NCI-H2107 treated with DMSO at 0.1 percent for 48 hours (cell line): ENCODE results near the gene ARHGAP45.

ENCODE experiments used
- DNase-seq: peaks from one replicate; lab custom pipeline; 2025; ENCODE audit not compliant: unreplicated experiment; lab: John Stamatoyannopoulos, UW

ARHGAP45 gene

DNA sequence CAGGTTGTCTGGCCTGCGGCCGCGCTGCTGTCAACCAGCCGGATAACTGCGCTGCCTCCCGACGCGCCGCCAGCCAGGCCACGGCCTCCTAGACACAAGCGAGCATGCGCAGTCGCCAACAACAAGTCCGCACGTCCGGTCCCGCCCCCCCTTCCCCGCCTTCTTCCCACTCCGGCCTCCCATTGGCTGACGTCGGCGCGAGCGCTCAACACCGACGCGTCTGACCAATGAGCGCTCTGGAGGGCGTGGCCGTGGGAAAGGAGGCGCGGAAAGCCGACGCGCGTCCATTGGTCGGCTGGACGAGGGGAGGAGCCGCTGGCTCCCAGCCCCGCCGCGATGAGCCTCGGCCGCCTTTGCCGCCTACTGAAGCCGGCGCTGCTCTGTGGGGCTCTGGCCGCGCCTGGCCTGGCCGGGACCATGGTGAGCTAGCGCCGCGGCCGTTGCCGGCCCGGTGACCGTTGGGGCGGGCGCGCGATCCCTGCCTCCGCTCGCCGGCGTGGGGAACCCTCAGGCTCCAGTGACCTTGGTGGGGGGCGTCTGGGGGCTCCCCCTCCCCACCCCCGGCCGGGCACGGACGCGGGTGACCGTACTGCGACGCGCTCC lies 36.8 kb downstream of the ARHGAP45 start, which contains the start of gene GPX4:
Gene GPX4 (plus strand): TSS at position 287 of the 603 bp plus-strand sequence. CDS start 50 bp downstream, at position 337.
- peak; percentile 91 for DNase-seq

DNA sequence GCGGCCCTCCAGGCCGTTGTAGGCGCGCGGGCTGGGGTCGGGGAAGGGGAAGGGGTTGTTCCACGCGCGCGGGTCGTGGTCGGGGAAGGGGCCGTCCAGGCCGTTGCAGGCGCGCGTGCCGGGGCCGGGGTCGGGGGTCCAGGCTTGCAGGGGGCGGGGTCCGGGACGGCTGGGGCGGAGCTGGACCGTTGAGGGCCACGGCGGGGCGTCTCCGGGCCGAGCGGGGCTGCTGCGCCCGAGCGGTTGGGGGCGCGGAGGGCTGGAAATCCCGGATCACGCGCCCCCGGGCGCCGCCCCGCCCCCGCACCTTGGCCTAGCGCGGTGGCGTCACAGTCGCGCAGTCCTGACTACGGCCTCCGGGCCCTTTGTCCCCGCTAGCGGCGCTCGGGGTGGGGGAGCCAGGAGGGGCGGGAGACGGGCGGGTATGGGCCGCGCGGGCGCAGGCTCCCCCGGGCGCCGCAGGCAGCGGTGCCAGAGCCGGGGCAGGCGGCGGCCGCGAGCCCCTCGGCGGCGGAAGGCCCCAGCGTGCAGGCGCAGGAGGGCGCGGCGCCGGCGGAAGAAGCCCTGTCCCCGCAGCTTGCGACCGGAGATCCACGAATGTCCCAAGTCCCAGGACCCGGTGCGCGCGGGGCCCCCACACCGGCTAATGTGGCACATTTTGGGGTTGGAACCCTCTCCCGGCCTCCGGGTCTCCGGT lies 37.5 kb downstream of the ARHGAP45 start:
- DNase-seq: no peak

GRCh38 chr19:1105008-1105872 lies 38.3 kb downstream of the ARHGAP45 start:
- DNase-seq: no peak

DNA sequence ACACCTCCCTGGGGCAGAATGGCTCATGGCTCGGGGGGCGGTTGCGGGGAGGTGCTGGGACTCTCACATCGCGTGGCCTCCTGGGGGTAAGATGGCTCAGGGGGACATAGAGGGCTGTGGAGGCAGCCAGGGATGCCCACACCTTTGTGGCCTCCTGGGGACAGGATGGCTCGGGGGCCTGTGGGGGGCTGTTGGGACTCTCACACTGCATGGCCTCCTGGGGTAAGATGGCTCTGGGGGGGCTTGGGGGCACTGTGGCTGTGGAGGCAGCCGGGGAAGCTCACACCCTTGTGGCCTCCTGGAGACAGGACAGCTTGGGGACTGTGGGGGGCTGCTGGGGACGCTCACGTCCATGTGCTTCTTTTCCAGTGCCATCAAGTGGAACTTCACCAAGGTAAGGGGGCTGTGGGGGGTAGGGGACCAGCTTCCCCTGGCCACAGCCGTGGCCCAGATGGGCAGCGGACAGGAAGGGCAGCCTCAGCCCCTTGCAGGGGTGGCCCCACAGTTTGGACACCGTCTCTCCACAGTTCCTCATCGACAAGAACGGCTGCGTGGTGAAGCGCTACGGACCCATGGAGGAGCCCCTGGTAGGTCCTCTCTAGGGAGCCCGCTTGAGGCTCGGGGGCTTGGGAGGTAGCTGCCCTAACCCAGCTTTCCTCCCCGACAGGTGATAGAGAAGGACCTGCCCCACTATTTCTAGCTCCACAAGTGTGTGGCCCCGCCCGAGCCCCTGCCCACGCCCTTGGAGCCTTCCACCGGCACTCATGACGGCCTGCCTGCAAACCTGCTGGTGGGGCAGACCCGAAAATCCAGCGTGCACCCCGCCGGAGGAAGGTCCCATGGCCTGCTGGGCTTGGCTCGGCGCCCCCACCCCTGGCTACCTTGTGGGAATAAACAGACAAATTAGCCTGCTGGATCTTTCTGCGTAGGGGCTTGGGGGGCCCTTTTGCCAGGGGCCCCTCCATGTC lies 39.2 kb downstream of the ARHGAP45 start:
- no peak for DNase-seq

GRCh38 chr19:1106841-1107660 lies 40.1 kb downstream of the ARHGAP45 start:
- no peak for DNase-seq

- no peak for DNase-seq
Measured at GRCh38 chr19:1107661-1108261, 40.8 kb downstream of the ARHGAP45 start.

DNA sequence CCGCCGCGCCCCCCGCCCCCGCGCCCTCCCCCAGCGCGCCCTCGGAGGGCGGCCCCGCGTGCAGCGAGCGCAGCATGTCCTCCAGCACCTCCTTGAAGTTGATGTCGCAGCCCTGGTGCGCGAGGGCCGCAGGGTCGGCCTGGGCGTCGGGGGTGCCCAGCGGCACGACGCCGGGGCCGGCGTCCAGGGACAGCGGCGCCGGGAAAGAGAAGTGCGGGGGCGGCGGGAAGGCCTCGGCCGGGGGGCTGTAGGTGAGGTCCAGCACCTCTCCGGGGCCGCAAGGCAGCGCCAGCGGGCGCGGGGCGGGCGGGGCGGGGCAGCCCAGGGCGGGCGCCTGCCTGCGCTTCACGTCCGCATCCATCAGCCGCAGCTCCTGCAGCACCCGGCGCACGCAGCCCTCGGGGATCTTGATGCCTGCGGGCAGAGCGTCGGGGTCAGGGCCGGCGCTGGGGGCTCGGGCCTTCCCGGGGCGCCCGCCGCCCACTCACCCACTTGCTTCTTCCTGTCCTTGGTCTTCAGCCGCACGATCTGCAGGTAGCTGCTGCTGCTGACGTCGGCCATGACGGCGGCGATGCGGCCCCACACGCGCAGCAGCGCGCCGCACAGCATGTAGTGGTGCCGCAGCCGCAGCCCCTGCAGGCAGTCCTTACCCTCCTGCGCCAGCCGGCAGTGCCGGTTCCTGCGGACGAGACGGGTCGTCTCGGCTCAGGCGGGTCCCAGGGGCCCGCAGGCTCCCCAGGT lies 41.5 kb downstream of the ARHGAP45 start:
- no peak for DNase-seq

DNA sequence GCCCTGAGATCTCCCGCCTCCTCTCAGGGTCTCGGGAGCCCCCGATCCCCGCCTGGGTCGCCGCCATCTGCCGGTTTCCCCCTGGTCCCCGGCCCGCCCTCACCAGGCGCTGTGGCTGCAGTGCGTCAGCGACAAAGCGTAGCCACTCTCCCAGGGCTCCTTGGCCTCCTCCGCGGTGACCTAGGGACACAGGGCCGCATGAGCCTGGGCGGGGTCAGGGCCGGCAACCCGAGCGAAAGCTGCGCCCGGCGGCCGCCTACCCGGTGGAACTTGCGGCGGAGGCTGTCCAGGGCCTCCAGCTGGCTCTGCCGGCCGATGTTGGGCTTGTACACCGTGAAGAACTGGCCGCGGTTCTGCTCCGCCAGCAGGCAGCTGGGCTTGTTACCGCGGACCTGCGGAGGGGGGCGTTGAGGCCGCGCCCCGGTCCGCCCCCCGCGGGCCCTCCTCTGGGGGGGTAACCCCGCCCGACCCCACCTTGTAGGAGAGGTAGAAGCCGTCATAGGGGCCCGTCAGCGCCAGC lies 42.1 kb downstream of the ARHGAP45 start:
- DNase-seq: no peak

GRCh38 chr19:1109697-1110671 lies 43.0 kb downstream of the ARHGAP45 start:
- DNase-seq: no peak

DNA sequence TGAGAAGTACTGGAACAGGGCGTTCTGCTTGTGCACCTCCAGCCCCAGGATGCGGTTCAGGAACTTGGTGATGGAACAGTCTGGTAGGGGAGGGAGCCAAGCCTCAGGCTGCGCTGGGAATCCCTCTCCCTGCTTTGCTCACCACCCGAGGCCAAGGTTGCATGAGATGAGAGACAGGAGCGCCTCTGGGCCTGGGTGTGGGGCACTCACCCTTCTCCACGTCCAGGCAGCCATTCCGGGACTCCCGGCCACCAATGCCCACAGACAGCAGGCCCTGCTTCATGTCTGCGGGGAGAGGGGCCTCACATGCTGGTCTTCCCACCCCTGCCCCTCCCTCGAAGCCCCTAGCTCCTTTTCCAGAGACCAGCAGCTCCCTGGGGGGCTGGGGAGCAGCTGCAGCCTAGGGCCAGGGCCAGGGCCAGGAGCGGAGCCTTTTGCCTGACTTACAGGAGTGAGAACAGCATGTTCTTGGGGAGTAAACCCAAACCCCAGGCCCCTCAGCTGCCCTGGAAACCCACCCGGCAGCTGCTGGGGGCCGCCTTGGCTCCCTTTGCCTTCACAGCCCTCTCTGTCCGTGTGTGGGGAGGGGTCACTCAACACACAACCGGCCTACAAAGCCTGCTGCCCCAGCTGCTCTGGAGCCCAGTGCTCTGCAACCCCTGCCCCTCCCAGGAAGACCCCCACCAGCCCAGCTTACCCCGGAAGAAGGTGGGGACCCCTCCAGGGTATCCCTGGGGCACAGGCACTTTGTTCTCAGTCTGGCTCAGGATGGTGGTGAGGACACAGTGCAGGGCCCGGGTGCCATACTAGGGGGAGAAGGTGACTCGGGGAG lies 44.1 kb downstream of the ARHGAP45 start:
- no peak for DNase-seq

DNA sequence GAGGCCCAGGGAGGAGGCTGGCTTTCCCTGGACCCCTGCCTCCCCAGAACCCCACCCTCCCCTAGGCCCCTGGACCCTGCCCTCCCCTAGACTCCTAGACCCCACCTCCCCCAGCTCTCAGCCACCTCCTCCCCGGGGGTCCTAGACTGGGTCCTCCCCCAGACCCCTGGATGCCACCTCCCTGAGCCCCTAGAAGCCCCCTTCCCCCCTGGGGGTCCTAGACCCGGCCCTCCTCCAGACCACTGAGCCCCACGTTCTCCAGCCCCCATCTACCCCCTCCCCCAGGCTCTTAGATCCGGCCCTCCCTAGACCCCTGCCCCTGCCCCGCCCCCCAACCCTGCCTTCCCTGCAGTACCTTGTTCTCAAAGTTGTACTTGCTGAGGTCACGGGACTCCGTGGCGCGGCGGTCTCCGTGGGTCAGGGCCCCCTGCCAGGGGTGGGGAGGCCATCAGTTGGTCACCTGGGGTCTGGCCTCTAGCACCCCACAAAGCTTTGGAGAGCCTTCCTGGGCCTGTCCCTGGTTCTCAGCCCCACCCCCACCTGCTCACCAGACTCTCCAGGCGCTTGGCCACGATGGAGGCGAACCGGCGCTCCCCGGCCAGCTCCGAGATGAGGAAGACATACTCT lies 44.8 kb downstream of the ARHGAP45 start:
- no peak for DNase-seq

DNA sequence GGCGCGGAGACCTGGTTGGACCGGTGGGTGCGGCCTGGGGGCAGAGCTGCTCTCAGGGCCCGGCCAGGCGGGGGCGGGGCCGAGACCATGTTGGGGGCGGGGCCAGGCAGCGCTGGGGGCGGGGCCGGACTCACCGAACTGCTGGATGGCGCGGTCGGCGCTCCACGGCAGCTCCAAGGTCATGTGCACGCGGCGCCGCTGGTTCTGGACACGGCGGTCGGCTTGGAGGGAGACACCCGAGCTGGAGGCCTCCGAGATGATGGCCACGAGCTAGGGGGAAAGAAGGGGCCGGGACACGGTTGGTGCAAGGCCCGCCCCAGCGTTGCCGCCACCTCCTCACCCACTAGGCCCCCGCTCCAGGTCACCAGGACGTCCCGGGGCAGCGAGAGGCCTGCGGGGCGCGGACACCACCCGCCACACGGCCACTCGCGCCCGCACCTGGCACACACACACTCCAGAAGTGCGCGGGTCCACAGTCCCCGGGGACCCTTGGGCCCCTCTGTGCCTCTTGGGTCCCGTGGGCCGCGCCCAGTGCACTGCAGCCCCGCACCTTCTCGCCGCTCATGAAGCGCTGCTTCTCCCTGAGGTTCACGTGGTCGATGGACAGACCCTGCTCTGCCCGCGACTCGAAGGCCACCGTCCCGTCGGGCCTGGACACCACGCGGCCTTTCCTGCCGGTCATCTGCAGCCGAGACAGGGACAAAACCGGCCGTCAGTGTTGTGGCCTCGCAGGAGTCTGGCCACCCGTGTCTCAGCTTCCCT lies 45.5 kb downstream of the ARHGAP45 start:
- DNase-seq: no peak

DNA sequence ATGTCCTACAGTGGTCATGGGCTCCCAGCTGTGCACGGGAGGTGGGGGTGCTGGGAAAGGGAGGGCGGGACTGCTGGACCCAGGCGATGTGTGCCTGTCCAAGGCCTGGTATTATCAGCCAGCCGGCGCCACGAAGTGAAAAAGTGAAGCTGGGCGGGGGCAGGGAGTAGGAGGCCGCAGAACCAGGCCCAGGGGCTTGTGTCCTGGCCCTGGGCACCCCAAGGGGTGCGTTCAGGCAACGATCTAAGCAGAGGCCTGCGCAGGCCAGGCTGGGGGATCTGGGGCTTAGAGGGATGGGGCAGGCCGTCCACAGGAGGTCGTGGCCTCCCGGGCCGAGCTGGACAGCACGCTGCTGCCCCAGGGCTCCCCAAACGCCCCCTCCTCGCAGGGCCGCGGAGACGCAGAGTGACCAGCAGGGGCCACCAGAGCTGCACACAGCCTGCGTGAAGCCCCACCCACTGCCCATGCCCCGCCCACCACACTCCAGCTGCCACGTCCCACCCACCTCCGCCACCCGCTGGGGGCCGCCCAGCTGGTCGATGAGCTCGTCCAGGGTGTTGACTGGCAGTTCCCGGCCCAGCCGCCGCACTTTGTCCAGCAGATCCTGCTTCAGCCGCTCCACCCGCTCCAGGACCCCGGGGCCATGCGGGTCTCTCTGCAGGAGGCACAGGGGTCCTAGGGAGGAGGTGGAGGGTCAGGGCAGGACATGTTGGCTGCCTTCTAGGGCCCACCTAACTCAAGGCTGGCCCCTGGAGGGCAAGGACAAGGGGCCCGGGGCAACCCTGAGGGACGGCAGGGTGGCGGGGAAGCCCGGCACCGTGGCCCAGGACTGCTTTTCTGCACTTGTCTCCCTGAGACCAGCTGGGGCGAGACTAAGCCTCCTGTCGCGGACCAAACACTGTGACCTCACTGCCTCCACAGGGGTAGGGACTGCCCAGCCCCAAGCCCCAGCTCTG lies 46.3 kb downstream of the ARHGAP45 start:
- peak; percentile 65 for DNase-seq

- DNase-seq: no peak
Measured at GRCh38 chr19:1113986-1114483, 47.1 kb downstream of the ARHGAP45 start.
